DOHH2 (cell line): ENCODE measurements around the gene MAGIX.

Experiments used
- H3F3A ChIP-seq: fragments of 200-600 bp; sonication (generic), shearing (Covaris generic); 2 replicates; pipeline ENCODE4 v1.6.0; 2016; ENCODE audit warnings: antibody characterized with exemption, mild to moderate bottlenecking; ENCODE audit not compliant: control insufficient read depth, insufficient read depth
- H3K27ac ChIP-seq: fragments of 200-600 bp; sonication (generic); 2 replicates; pipeline ENCODE4 v1.5.1; 2014; ENCODE audit warnings: low read depth, mild to moderate bottlenecking, low read length, moderate library complexity
- H3K27me3 ChIP-seq: fragments of 200-600 bp; sonication (generic); 2 replicates; pipeline ENCODE4 v1.6.1; 2014; ENCODE audit warnings: mild to moderate bottlenecking, low read length, mixed read lengths; ENCODE audit not compliant: control insufficient read depth
- H3K36me3 ChIP-seq: fragments of 200-600 bp; sonication (generic); 2 replicates; pipeline ENCODE4 v1.6.1; 2014; ENCODE audit warnings: mild to moderate bottlenecking, low read length, moderate library complexity, mixed read lengths; ENCODE audit not compliant: control insufficient read depth
- H3K4me1 ChIP-seq: fragments of 200-600 bp; sonication (generic); 2 replicates; pipeline ENCODE4 v1.6.1; 2014; ENCODE audit warnings: mild to moderate bottlenecking, low read length, mixed read lengths; ENCODE audit not compliant: control insufficient read depth
- H3K4me2 ChIP-seq: fragments of 200-600 bp; sonication (generic); 2 replicates; pipeline ENCODE4 v1.6.0; 2014; ENCODE audit warnings: mild to moderate bottlenecking, low read length, moderate library complexity
- H3K4me3 ChIP-seq: fragments of 200-600 bp; sonication (generic); 2 replicates; pipeline ENCODE4 v1.5.1; 2014; ENCODE audit warnings: mild to moderate bottlenecking, low read length, mixed read lengths
- H3K79me2 ChIP-seq: fragments of 200-600 bp; sonication (generic); 2 replicates; pipeline ENCODE4 v1.6.1; 2014; ENCODE audit warnings: mild to moderate bottlenecking, low read length, mixed read lengths; ENCODE audit not compliant: control insufficient read depth
- H3K9me2 ChIP-seq: fragments of 200-600 bp; sonication (generic); replicated peaks from 2 replicates; pipeline ENCODE4 v1.6.1; 2014; ENCODE audit warnings: mild to moderate bottlenecking, low read length, mixed read lengths; ENCODE audit not compliant: control insufficient read depth
- H3K9me3 ChIP-seq: fragments of 200-600 bp; sonication (generic); 2 replicates; pipeline ENCODE4 v1.6.1; 2014; ENCODE audit warnings: antibody characterized with exemption, low read length, mixed read lengths; ENCODE audit not compliant: control insufficient read depth, insufficient read depth
- H4K20me1 ChIP-seq: fragments of 200-600 bp; sonication (generic); 2 replicates; pipeline ENCODE4 v1.6.0; 2014; ENCODE audit warnings: low read depth, mild to moderate bottlenecking, antibody characterized with exemption, low read length, moderate library complexity; ENCODE audit not compliant: control insufficient read depth, insufficient read depth
- CTCF ChIP-seq: fragments of 200-600 bp; sonication (generic); IDR thresholded peaks from one replicate; pipeline ENCODE4 v1.5.1; 2014; ENCODE audit warnings: antibody characterized with exemption, mild to moderate bottlenecking, low read depth, low read length; ENCODE audit not compliant: poor library complexity, severe bottlenecking
- EZH2phosphoT487 ChIP-seq: fragments of 200-600 bp; sonication (generic); IDR thresholded peaks from 2 replicates; pipeline ENCODE4 v1.6.1; 2017; ENCODE audit warnings: borderline replicate concordance, mild to moderate bottlenecking, antibody characterized with exemption, low read length, moderate library complexity, mixed read lengths

Gene MAGIX

GRCh38 chrX:49206543-49206942 lies 44.0 kb downstream of the MAGIX start:
- no peaks in the 10 kb centered on the region for H3K36me3 ChIP-seq
- no peaks in the 10 kb centered on the region for H3K79me2 ChIP-seq
- H3K4me2 ChIP-seq = no peak overlapping the region
- H3K27ac ChIP-seq = no peak overlapping the region
- no peaks in the 10 kb centered on the region for H3K9me2 ChIP-seq
- no peak overlapping the region for H3K4me3 ChIP-seq
- H3K27me3 ChIP-seq = no peaks in the 10 kb centered on the region
- TF ChIP-seq CTCF = no peak
- TF ChIP-seq EZH2phosphoT487 = no peak
- H4K20me1 ChIP-seq = no peaks in the 10 kb centered on the region
- no peaks in the 10 kb centered on the region for H3K4me1 ChIP-seq
- H3F3A ChIP-seq = no peaks in the 10 kb centered on the region
- no peaks in the 10 kb centered on the region for H3K9me3 ChIP-seq

DNA sequence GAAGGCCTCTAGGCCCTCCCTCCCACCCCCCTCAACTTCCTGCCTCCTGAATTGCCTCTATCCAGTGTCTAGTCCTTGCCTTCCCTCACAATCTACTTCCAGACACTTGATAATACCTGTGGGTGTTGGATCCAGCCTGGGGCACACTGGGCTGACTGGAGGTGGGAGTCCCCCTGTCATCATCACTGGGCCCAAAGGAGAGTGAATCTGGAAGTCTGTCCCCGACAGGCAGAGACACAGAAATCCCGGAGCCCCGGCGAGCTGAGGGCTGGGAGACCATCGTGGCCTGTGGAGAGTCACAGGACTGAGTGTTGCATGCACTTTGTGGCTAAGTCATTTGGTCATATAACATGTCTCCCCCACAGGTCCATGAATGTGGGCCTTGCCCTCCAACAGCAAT lies 45.8 kb downstream of the MAGIX start:
- no peak overlapping the region for H3K4me3 ChIP-seq
- no peaks in the 10 kb centered on the region for H3K4me1 ChIP-seq
- no peaks in the 10 kb centered on the region for H3K27me3 ChIP-seq
- H3K36me3 ChIP-seq = no peaks in the 10 kb centered on the region
- H3K79me2 ChIP-seq = no peaks in the 10 kb centered on the region
- no peak for TF ChIP-seq CTCF
- TF ChIP-seq EZH2phosphoT487 = no peak
- H3F3A ChIP-seq = no peaks in the 10 kb centered on the region
- no peaks in the 10 kb centered on the region for H3K9me2 ChIP-seq
- no peak overlapping the region for H3K27ac ChIP-seq
- H3K4me2 ChIP-seq = no peak overlapping the region
- no peaks in the 10 kb centered on the region for H4K20me1 ChIP-seq
- no peaks in the 10 kb centered on the region for H3K9me3 ChIP-seq

- Histone ChIP-seq H3K9me3 (no peaks in the 10 kb centered on the region), H3K79me2 (no peaks in the 10 kb centered on the region), H3K4me3 (no peak overlapping the region), H3K27me3 (no peaks in the 10 kb centered on the region), H3K4me1 (no peaks in the 10 kb centered on the region), H3F3A (no peaks in the 10 kb centered on the region), H3K27ac (no peak overlapping the region), H3K9me2 (no peaks in the 10 kb centered on the region), H3K36me3 (no peaks in the 10 kb centered on the region), H4K20me1 (no peaks in the 10 kb centered on the region), H3K4me2 (no peak overlapping the region)
- TF ChIP-seq EZH2phosphoT487 (no peak), CTCF (no peak)
Observed at GRCh38 chrX:49209434-49210251, 47.1 kb downstream of the MAGIX start.
